NCI-H2107 treated with DMSO at 0.1 percent for 48 hours (cell line): ENCODE measurements around the gene DOC2A.
"Not testable (repeated sequence)": the region's sequence is repeated elsewhere in the genome, so short reads cannot be mapped to it uniquely, and the experiment has no call there.

ENCODE experiments used
- DNase-seq: peaks from one replicate; lab custom pipeline; 2025; ENCODE audit not compliant: unreplicated experiment; lab: John Stamatoyannopoulos, UW

Gene DOC2A

GRCh38 chr16:30010844-30011713 lies at the start of gene DOC2A:
Gene DOC2A (minus strand): TSS chr16:30011027. CDS start chr16:30010222, 805 bp downstream.
- DNase-seq = peak; percentile 20

- DNase-seq = no peak
Observed at GRCh38 chr16:30060346-30060745, 49.5 kb upstream of the DOC2A start.

DNA sequence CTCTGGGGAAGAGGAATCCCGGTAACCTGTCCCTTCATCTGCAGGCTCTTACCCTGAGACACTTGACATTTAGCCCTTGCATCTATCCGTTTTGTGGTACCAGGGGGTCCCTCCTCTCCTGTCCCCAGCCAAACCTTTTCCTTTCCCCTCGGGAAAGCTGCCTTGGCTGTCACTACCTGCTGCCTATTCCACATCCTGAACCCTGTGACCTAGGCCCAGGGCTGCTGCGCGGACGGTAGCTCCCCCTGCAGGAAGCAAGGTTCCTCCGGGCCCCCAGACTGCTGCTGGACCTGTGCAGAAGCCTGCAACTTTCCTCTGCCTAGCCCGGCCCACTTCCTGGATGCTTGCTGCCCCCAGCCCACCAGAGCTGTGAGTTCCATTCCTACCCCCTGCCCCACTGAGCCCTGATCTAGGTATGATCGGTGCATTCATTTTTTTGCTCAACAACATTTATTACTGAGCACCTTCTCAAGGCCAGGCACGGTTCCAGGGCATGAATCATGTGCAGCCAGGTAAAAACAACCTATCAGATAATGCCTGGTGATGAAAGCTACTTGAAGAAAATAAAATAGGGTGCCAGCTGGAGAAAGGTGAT lies 44.2 kb upstream of the DOC2A start:
- peak; percentile 14 for DNase-seq

GRCh38 chr16:30054451-30054850 lies 43.6 kb upstream of the DOC2A start:
- no peak for DNase-seq

DNA sequence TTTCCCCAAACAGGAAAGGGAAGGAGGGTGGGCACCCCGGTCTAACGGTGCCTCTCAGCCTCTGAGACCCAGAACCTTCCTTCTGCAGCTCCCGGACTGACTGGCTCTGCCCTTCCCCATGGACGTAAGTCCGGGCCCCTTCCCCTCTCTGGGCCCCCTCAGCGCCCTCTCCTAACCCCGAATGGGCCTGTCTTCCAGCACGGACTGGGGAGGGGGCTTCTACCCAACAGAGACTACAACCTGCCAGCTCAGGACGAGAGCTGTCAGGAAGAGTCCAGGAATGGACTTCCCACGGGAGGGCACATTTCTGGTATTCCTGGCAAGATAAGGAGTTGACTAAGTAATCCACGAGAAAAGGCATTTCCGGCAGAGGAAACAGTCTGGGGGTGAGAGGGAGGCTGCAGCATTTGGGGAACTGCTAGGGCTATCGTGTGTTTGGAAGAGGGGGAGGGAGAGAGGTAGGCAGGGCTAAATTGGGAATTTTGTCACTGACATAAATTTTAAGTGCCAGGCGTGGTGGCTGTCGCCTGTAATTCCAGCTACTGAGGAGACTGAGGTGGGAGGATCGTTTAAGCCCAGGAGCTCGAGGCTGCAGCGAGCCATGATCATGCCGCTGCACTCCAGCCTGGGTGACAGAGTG lies 42.7 kb upstream of the DOC2A start:
- no peak for DNase-seq

- DNase-seq = peak; percentile 61
Observed at GRCh38 chr16:30052671-30053372, 42.0 kb upstream of the DOC2A start.

DNA sequence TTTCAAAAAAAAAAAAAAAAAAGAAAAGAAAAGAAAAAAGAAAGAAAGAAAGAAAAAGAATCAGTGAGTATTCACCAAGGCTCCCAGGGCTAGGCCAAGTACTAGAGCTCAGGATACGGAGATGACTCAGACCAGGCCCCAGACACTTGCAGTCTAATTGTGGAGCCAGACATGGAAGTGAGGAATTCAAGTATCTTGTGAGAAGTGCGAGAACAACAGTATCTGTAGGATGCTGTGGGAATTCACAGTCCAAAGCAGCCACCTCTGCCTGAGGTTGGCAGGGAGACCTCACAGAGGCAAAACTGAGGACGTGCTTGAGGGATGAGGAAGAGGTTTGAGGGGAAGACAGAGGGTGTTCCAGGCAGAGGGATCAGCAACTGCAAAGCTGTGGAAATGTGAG lies 40.7 kb upstream of the DOC2A start:
- no peak for DNase-seq

DNA sequence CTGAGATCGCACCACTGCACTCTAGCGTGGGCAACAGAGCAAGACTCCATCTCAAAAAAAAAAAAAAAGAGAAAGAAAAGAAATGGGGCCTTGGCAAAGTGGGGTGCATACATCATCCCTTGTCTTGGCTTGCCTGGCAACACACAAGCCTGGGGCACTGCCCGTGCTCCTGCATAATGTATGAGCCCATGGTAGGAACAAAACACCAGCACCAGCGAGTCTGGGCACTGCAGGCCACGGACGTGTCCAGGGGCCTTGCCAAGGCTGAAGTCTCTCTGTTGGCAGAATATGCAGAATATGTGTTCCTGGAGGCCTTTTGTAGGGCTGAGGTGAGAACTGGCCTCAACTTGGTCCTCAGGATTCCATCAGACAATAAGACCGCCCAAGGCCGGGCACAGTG lies 39.0 kb upstream of the DOC2A start:
- DNase-seq = no peak

DNA sequence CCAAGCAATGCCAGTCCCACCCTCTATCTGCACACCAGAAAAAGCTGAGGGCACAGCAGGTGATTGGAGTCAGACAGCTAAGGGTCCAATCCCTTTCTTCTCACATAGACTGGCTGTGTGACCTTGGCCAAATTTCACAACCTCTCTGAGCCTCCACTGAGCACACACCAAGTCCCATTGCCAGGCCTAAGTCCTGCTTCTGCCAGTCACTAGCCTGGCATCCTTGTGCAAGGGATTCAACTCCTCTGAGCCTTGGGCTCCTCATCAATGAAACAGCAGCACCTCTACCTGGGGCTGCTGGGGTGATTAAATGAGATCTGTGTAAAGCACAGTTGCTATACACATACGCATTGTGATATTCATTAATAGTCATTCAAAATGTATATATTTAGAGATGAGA lies 35.8 kb upstream of the DOC2A start:
- no peak for DNase-seq

DNA sequence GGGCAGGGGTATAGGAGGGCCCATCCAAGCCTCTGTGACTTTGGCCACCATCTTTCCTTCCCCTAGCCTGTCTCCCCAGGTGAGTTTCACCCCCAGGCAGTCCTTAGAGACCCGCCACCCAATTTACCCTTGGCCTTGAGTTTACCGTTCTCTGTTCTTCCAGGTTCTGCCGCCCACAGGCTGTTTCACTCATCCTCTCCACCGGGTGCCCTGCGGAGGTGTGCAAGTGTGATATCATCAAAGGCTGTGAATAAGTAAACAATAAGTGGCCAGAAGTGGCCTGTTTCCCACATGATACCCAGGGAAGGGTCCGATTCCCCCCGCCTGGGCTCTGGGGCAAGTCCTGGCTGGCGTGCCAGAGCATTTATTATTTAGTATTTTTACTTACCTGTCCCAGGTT lies 35.4 kb upstream of the DOC2A start:
- no peak for DNase-seq

DNA sequence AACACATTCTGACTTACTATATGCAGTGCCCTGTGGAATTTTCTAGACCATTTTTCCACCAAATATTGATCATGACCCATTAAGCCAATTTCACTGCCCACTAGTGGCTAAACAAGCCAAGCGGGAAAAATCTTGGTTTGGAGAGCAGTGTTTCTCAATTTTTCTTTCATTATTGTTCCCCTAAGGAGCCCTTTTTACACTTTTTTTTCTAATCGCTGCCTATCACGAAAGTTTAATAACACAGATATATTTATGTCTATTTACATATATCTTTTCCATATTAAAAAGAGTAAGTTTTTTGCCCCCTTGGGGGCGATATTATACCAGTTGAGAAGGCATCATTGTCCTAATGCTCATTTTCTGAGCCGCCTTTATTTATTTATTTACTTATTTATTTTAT lies 31.0 kb upstream of the DOC2A start:
- DNase-seq = no peak

GRCh38 chr16:30040690-30041089 lies 29.9 kb upstream of the DOC2A start:
- not testable (repeated sequence) for DNase-seq

DNA sequence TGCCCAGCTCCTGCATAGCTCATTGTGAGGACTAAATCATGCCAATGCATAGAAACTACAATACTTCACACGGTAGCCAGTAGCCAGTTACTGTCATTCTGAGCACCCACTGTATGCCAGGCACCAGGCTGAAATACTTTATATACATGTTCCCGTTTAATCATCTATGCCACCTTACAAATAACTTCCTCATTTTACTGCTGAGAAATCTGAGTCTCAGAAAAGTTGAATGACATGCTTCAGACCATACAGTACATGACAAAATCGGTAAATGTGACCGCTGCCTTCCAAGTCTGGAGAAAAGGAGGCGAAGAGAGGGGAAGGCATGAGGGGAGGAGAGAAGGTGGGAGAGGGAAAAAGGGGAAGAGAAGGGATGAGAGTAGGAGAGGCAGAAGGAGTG lies 29.4 kb upstream of the DOC2A start:
- no peak for DNase-seq

- no peak for DNase-seq
Observed at GRCh38 chr16:30033270-30033669, 22.4 kb upstream of the DOC2A start.

DNA sequence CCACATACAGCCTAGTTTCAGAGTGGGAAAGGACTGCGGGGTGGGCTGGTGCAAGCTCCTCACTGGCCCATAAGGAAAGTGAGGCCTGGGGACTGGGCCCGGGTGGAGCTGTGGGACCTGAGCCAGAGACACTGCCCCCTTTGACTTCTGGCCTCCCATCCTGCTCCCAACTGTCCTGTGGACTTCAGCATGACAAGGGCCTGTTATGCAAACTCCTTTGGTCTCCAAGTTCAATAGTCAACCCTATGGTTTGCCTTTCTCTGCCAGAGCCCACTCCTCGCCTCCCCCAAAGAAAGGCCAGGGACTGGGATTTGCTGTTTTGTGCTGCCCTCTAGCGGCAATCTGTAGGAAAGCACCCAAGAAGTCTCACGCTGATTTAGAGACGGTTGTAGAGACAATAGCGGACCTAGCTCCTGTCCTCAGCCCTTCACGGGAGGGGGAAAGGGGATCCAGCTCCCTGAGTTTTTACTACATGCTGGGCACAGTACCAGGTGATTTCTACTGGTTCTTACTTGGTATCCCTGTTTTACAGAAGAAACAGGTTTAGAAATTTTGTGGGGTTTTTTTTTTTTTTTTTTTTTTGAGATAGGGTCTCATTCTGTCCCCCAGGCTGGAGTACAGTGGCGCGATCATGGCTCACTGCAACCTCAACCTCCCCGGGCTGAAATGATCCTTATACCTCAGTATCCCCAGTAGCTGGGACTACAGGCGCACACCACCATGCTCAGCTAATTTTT lies 21.4 kb upstream of the DOC2A start:
- peak; percentile 80 for DNase-seq

DNA sequence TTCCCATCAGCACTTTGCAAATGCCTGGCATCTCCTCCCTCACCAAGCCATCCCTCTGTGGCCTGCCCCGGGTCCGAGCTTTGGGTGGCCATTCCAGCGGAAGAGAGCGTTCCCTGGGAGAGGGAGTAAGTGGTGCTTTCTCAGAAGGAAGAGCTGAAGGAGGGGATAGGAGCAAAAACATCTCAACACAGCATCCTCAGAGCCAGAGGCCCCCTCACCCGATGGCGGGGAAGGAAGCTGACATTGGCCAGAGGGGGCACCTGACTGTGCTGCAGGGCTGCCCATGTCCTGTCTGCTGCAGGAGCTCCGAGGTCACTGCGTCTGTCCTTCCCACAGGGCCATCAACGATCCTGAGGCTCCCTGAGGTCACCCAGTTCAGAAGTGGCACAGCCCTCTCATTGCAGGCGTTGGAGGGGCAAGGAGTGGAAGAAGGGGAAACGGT lies 20.7 kb upstream of the DOC2A start:
- no peak for DNase-seq

- DNase-seq = no peak
Observed at GRCh38 chr16:30030841-30031413, 20.1 kb upstream of the DOC2A start, which contains the start of gene TLCD3B. Gene TLCD3B (minus strand): TSS chr16:30031271. CDS start chr16:30030527, 744 bp downstream.

GRCh38 chr16:30030011-30030685 lies 19.3 kb upstream of the DOC2A start:
- DNase-seq = no peak

DNA sequence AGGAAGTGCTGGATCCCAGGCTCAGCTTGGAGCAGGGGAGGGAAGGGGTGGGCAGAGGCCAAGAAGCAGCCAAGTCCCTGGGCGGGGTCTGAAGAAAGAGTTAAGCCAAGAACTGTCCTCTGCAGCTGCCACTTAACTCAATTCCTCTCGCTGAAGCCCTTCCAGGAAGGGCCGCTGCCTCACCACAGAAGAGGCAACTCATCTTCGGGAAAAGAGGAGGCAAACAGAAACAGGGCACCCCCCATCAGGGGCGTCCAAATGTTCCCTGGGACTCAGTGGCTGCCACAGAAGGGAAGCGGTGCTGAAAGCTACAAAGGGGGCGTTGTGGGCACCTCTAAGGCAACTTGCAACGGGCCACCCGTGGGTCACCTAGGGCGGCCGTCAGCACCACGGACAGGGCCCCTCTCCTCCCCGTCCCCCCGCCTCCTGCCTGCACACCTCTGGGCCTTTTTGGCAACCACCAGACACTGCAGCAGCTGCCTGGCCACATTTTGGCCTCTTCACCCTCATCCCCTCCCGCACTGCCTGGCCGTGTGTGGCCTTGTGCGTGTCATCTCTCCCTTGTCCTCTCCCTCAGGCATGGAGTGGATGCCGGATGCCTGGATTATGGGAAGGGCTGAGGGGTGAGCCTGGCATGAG lies 17.7 kb upstream of the DOC2A start:
- no peak for DNase-seq
